NCI-H69 (cell line): ENCODE data around the gene CEP20.
A peak's percentile ranks its signal among the peaks of the same experiment; 100 is the strongest.

Experiments
- DNase-seq: peaks from one replicate; lab custom pipeline; 2025; lab: John Stamatoyannopoulos, UW

CEP20 gene

DNA sequence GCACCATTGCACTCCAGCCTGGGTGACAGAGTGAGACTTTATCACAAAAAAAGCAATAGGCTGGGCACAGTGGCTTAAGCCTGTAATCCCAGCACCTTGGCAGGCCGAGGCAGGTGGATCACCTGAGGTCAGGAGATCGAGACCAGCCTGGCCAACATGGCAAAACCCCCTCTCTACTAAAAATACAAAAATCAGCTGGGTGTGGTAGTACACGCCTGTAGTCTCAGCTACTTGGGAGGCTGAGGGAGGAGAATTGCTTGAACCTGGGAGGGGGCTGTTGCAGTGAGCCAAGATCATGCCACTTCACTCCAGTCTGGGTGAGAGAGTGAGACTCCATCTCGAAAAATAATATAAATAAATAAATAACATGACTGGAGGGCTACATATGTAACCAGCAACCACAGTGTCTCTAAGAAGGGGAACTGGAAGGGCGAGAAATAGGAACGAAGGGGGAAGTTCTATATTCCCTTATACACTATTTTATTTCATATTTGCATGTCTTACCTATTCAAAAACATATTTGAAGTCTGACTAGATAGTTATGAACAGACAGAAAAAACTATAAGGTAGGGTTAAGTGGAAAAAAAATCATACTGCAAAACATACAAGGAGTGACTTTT is 57.5 kb downstream of the CEP20 start:
- DNase-seq = no peak

DNA sequence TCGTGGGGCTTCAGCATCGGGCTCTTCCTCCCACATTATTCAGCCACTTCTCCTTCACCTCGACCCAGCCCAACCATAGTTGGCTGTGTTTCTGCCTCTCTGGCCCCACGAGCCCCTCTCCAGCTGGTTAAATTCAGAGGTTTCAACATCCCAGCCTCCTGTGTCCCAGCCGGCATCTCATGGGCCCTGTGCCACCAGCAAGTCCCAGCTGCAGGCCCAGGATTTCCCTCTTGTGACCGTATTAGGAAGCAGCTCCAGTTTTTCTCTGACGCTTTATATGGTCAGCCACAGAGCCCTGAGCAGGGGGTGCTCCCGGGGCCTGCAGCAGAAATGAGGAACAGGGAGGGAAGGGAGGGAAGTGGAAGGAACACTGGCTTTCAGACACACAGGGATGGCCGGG is 58.9 kb downstream of the CEP20 start:
- no peak for DNase-seq

- no peak for DNase-seq
Measured at GRCh38 chr16:15827709-15828343, 60.6 kb downstream of the CEP20 start.

DNA sequence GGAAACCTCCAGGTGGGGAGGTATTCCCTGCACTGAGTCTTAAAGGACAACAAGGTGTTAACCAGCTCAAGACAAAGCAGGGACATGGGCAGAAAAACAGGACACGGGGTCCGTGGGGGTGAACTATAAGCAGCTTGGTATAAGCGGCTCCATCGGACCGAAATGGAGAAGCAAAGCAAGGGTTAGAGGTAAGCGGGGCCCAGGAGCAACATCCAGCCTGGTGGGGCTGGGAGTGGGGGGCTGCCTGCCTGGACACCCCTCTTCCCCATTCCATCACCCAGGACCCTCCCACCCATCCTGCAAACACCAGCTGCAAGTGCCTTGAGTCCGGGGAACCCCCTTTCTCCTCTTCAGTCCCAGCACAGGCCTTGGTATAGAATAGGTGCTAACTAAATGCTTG is 61.1 kb downstream of the CEP20 start:
- DNase-seq = no peak

DNA sequence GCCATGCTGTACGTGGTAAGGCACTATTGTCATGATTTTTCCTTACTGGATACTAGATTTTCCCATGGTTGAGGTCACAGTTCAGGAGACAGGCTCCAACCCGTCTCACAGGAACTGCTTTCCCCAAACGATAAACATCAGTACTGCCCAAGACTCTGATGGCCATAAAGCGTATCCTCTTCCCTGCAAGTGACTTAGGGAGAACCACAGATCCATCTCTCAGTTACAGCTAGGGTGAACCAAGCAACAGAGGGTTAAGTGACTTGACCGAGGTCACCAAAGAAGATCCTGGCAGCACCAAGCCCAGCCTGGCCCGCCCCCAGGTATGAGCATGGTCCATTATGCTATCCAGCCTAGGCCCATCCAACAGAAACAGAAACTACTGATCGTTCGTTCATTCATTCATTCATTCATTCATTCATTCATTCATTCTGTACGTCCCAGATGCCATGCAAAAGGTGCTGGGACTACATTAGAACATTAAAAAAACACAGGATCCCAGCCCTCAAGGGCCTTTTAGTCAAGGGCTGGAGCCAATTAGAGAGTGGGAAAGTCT is 62.6 kb downstream of the CEP20 start:
- no peak for DNase-seq

GRCh38 chr16:15822957-15823356 is 65.4 kb downstream of the CEP20 start:
- DNase-seq = peak; percentile 11

GRCh38 chr16:15820837-15821236 is 67.6 kb downstream of the CEP20 start:
- no peak for DNase-seq

DNA sequence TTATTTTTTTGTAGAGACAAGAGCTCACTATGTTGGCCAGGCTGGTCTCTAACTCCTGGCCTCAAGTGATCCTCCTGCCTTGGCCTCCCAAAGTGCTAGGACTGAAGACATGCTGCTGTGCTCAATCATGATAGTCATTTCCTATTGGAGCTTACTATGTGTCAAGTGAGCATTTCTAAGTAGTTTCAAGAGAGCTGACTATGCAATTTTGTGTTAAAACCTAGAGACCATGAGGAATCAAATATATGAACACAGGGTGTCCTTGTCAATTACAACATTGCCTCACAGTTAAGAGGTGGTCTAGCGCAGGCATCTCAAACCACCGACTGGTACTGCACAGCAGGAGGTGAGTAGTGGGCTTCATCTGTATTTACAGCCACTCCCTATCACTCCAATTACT is 69.4 kb downstream of the CEP20 start:
- no peak for DNase-seq

DNA sequence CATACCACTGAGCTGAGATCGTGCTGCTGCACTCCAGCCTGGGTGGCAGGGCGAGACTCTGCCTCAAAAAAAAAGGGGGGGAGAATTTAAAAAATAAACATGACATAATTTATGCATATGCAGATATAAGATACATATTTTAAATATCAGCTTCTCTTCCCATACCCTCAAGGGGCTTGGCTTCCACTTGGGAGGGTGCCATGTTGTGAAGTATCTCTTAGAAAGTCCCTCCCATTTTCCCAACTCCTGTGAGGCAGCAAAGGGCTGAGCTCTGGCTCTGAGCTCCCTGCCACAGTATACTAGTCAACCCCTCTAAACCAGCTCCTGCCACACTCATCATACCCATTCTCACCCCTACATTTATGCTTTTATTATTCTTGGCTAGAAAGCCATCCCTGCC is 71.0 kb downstream of the CEP20 start:
- no peak for DNase-seq

- DNase-seq = no peak
Measured at GRCh38 chr16:15816228-15816627, 72.2 kb downstream of the CEP20 start.
